HG02973 (cell line): Measurements from ENCODE around the gene NDUFB5.
"Not testable (repeated sequence)": the region's sequence is repeated elsewhere in the genome, so short reads cannot be mapped to it uniquely, and the experiment has no call there.

Experiments used
- ATAC-seq: cut with Tn5 transposase; IDR thresholded peaks from one replicate; pipeline ENCODE4 v1.9.1; 2021; ENCODE audit warnings: moderate library complexity; ENCODE audit not compliant: unreplicated experiment

The NDUFB5 gene

DNA sequence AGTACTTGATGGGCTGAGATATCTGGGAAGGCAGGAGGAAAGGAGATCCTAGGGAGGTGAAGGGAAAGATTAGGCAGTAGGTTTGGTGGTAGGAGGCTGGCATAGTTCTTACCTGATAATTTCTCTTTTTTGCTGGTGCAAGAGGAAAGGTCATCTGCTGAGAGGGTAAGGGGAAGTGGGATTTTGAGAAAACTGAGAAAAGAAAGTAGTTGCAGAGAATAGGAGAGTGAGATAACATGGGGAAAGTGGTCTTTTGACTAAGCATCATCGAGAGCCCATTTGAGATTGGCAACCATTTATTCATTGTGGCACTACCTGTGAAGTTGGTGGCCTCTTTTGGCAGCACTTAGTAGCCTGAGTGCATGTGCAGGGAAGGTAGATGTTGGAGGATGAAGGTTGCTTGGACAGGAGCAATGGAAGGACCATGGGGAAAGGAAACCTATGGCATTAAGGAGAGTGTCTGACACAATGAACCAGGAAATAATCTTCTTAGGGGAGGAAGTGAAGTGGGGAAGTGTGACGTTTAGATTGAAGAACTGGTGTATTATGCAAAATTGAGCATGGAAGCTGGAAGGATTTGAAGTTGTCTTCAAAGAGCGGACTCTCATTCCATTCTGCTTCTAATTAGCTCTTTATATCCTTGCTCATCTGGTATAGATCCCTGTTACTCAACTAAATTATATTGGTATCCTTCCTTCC is 26.3 kb downstream of the NDUFB5 start:
- ATAC-seq: no peak

DNA sequence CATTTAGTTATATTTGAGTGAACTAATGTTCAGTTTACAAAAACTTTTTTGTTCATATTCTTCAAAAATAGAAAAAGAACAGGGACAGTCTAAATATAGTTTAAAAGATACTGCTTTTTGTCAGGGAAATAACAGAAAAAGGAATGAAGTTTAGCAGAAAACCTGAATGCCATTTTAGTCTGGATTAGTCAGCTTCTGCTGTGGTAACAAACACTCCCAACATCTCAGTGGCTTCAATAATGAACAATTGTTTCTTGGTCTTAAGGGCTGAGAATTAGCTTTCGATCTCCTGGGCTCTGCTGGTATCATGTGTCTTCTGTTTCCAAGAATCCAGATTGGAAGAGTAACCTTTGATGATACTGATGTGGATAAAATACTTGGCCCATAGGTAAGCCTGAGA is 35.9 kb downstream of the NDUFB5 start:
- no peak for ATAC-seq

DNA sequence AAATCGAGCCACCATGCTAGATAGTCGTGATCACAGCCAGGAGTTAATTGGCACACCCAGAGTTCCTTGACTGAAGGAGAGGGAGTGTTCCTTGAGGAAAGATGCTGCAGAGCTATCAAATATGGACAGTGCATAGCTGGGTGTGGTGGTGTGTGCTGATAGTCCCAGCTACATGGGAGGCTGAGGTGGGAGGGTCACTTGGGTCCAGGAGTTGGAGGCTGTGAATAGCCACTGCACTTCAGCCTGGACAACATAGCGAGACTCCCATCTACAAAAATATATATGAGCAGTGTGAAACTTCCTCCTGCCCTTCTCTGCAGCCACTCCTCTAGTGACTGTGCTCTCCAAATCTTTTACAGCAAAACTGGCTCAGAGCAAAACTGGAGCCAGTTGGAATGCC is 38.3 kb downstream of the NDUFB5 start:
- ATAC-seq: no peak

DNA sequence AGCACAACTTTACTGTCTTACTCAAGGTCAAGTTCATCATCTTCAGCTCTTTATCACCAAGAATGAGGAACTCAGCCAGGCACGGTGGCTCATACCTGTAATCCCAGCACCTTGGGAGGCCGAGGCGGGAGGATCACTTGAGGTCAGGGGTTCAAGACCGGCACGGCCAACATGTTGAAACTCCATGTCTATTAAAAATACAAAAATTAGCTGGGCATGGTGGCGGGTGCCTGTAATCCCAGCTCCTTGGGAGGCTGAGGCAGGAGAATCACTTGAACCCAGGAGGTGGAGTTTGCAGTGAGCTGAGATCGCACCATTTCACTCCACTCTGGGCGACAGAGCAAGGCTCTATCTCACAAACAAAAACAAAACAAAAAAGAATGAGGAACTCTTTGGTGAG is 39.2 kb downstream of the NDUFB5 start:
- ATAC-seq: not testable (repeated sequence)

DNA sequence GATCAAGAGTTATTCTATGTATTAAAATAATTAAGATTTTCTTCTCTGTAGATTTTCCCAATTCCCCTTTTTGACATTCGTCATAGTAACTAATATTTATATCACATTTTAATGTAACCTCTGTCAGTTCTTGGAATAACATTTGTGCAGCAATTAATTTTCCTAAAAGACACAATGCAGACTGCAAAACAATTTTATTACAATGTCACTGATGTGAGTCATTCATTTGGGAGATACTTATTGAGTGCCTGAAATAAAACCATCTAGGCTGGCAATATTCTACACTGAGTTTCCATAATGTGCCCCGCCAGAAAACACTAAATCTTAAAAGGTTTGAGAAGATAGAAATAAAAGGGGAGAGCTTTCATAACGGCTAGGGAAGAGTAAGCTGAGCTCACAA is 41.6 kb downstream of the NDUFB5 start:
- no peak for ATAC-seq

DNA sequence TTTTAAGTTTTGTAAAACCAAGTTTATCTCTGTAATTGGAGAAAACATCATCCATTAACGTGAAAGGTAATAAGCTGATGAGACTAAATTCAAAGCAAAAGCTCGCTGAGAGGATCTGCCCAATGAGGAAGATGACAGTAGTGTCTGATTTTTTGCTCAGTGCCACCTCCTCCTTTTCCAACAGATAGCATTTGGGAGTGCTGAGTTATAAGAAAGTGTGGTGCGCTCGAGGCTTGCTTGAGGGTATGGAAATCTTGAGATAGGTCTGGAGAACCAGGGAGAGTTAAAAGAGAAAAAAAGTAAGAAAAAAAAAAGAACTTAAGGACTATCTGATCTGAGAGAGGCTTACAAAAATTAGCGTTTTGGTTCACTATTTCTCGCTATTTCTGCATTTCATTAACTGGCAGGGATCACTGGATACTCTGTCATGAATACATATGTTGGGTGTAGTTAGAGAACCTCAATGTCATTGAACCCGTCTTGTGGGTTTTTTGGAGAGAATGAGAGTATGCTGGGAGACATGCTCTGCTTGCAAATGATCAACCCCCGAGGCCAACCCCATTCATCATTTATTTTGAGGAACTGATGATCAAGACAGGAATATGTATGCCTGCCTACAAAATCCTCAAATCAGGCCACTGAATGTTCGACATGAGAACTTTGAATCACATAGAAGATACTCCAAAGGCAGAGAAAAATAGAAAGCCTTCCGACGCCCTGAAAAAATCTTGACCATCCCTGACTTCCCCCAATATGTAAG is 47.3 kb downstream of the NDUFB5 start:
- ATAC-seq: no peak

DNA sequence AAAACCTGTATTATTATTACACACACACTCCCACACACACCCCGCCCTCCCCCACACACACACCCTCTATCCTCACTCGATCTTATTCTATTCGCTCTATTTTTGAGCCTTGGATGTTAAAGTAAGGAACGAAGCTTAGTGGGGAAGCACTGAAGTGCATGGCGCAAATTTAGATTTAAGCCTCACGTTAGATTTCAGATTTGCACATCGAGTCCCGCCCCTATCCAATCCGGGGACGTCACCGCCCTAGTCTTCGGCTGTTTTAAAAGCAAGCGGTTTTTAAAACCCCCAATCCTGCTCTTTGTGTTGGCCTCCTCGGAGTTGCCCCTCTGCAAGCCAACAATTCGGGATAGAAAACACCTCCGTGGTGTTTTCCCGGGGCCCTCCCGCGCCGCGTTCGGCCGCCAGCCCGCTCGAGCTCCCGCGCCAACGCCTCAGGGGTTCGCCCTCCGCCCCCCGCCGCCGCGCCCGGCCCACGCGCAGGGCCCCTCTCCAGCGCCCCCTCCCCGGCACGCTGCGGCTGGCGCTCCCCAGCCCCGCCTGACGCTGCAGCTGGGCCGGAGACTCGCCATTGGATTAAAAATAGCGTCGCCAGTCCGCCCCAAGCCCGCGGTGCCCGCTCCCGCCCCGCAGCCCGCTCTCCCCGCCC is 48.0 kb downstream of the NDUFB5 start, which contains the start of gene USP13:
Gene USP13 (plus strand): TSS at position 594 of the 649 bp plus-strand sequence. CDS start 186 bp downstream, outside the sequence.
- ATAC-seq: peak; percentile 50

DNA sequence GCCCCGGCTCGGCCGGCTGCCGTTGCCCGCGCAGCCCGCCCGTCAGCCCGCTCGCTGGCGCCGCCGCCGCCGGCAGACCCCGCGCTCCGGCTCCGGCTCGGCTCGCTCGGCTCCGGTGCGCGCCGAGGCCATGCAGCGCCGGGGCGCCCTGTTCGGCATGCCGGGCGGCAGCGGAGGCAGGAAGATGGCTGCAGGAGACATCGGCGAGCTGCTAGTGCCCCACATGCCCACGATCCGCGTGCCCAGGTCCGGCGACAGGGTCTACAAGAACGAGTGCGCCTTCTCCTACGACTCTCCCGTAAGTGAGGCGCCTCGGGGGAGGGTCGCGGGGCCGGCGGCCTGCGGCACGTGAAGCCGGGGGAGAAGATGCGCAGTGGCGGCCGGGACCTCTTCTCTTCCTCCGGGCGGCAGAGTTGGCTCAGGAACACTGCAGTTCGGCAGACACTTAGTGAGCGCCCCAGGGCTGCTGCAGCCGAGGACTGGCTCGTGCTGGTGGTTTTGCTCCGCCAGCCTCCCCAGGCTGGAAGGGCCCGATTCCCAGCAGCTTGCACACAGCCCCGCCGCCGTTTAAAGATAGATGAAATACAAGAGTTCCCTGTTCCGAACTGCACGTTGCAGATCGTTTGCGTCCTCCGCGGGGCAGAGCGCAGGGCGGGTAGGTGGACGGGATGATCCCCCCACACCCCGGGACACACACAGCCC is 48.7 kb downstream of the NDUFB5 start:
- ATAC-seq: peak; percentile 55

DNA sequence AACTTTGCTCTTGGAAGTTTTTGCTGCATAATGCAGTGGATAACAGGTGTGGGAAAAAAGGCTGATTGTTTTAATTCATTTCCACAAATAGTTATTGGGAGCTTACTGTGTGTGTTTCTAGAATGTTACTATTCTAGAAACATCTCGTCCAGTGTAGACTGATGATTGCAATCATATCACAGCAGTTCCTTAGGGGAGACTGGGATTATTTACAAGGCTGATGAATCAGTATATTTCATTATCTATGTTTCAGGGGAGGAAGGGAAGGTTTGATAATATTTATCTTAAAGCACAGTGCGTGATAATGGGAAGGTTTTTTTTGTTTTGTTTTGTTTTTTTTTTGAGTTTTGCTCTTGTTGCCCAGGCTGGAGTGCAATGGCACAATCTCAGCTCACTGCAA is 50.6 kb downstream of the NDUFB5 start:
- ATAC-seq: no peak

DNA sequence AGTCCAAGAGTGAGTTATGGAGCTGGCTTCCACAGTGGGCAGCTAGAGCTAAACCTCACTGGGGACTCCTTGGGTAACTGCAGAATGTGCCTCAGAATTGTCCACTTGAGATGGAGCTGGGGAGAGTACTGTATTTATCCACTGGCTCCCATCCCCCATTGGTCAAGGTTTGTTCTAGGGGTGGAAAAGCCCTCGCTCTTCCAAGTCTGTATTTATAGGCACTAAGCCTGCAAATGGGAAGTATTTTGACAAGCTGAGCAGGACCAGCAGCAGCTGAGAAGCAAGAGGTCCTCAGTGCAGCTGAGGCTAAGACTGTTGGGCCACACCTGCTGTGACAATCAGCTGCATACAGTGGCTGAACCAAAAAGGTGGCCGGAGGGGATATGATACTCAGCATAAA is 54.0 kb downstream of the NDUFB5 start:
- no peak for ATAC-seq

DNA sequence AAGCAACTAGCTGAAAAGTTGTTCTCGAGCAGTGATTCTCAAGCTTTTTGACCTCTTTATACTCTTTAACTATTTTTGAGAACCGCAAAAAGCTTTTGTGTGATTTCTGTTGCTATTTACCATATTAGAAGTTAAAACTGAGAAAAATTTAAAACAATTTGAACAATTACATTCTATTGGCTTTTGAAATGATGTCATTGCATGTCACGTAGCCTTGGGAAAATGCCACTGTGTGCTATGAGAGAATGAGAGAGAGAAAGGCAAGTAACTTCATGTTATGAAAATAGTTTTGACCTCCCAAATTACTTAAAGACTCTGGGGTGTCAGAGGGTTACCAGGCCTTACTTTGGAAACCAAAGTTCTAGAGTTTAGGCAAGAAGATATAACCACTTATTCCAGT is 56.3 kb downstream of the NDUFB5 start:
- no peak for ATAC-seq

DNA sequence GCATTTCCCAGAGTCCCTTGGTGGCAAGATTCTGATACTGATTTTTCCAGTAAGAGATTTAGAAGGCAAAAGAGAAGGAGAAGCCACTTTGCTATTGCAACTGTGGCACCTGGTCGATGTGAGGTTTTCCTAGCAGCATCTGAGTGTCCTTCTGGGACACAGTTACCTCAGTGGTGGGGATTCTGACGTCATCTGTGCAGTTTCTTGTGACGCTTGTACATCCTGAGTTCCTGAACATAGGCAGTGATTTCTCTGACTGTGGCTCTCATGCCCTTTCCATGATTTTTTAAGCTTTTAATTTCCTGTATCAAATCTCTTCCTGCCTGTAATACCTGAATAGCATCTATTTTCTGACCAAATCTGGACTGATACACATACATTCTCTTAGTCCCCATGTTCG is 57.2 kb downstream of the NDUFB5 start:
- ATAC-seq: no peak

DNA sequence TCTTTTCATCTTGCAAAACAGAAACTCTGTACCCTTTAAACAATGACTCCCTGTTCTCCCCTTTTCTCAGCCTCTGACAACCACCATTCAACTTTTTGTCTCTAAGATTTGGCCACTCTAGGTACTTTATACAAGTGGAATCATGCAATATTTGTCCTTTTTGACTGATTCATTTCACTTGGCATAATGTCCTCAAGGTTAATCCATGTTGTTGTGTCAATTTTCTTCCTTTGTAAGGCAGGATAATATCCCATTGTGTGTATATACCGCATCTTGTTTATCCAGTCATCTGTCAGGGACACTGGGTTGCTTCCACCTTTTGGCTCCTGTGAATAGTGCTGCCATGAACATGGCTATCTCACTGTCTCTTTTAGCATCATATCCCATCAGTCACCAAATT is 58.5 kb downstream of the NDUFB5 start:
- ATAC-seq: no peak

DNA sequence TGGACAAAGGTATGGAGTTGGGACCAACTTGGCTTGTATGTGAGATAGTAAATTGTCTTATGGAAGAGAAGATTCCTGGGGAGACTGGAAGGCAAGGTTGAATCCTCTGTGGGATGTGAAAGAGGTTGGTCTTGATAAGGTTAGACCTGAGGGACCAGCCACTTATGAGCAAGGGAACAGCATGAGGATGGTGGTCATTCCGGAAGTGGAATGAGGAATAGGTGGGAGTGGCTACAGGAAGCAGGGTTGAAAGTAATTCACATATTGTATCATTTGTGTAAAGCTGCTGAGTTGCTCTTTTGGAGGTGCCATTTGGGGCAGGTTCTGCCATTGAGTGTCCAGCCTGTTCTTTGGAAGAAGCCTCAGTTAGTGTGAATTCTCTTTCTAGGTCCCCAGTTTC is 61.4 kb downstream of the NDUFB5 start:
- no peak for ATAC-seq

DNA sequence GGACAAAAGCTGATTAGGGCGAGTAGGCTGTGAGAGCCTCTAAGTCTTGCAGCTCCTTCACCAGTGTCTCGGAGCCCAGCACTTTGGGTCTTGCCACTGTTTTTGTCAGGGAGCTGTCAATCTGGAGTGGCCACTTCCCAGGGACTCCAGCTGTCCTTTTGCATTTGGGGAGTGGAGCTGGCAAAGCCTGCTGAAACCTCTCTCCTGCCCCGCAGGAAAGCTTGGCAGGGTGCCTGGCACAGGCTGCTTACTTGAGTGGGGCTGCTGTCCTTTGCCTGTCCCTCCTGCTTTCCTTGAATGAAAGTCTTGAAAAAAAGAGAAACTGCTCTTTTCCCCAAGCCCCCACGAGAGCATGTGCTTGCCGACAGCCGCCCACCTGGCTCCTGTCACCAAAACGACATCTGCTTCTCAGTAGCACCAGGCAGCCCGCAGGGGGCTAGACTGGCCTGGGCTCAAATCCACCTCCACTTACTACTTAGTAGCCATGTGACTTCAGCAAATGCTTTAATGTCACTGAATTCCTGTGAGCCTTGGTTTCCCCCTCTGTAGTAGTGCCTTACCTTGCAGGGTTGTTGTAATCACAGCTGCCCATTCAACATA is 61.9 kb downstream of the NDUFB5 start:
- no peak for ATAC-seq

DNA sequence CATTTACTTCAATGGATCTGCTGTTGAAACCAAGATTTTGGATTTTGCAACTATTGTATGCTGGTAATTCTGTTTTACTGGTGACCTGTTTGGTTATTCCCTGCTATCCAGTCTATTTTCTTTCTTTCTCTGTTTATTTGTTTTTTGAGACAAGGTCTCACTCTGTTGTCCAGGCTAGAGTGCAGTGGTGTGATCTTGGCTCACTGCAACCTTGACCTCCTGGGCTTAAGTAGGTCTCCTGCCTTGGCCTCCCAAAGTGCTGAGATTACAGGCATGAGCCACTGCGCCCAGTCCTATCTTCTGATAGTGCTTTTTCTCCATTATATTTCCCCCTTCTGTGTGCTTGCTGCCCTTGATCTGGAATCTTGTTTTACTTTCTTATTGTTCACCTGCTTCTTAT is 63.8 kb downstream of the NDUFB5 start:
- ATAC-seq: no peak

DNA sequence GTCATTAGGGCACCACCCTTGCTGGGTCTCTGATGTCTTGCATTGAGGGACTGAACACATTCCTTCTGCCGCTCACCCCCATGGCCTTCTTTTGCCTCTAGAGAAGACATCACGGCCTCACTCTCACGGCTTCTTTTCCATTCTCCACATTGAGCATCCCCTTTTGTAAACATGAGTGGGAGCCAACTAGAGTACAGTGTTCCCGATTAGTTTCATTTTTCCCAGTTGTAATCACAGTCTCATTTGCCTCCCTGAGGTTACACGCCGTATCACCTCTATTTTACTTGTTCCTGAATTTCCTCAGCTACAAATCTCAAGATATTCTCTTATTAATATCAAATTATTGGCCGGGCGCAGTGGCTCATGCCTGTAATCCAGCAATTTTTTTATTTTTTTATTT is 65.7 kb downstream of the NDUFB5 start:
- no peak for ATAC-seq

DNA sequence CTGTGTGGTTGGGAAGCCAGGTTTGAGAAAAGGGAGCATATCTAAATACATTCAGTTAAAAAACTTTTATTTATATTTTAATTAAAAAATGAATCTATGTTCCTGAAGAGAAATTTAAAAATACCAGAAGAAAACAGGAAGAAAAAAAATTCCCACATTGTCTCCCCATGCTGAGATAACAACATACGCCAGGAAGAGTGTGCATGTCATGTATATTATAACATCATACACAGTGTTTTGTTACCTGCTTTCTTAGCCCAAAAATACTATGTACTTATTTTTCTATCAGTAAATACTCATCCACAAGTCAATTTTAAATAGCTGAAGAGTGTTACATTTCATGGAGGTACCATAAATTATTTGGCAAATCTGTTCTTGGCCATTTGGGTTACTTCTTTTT is 66.7 kb downstream of the NDUFB5 start:
- no peak for ATAC-seq

DNA sequence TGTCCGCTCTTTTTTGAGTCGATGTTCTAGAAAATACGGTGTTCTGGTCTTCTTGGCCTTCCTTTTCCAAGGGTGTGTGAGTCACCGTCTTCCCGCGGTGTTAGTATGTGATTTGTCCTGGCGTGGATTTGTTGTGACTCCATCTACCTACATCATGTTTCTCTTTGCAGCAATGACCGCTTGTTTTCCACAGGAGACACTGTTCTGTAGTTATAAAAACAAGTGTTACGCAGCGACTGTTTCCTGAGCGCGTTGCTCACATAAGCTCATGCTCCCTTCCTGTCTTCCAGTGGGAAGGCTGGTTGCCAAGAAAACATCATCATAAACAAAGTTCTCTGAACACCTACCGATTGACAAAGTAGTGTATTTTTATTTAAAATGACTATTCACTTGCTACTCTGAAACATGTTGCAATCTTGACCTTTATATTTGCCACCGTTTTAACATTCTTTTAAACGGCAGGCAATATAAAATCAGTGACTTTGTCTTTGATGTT is 67.2 kb downstream of the NDUFB5 start:
- ATAC-seq: no peak

DNA sequence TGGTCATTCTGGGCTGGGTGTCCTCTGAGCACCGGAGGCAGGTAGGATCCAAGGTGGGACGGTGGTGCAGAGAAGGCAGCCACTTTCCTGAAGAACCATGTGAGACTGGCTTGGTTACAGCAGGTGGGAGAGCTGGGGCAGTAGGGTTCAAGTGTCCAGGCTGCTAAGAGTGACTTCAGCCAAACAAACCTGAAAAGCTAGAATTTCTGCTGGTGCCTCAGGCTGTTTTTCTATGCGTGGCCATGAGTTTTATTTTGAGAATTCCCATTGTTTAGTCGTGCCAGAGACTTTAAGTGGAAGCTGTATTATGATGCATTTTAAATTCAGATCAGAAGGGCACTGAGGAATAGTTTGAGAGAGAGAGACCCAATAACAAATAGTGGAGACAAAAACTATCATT is 68.3 kb downstream of the NDUFB5 start:
- no peak for ATAC-seq

DNA sequence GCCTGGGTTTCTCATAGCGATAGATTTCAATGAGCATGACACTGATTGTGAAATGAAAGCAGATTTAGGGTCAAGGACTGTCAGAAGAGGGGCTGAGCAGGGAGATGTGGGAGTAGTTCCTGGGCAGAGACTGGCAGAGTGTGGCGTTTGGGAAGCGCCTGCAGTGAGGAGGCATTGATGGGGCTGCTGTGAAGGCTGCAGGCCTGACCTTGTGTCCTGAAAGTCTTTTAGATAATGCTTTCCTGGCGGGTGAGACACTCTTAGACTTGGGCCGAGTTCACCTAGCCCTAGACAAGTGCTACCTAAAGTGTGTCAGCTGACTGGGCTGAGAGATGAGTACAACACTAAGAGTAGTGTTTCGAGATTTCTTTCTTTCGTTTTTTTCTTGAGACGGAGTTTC is 68.9 kb downstream of the NDUFB5 start:
- no peak for ATAC-seq
